NCI-H146 treated with DMSO at 0.1 percent for 48 hours (cell line): ENCODE measurements around the gene TNFRSF4.

Source experiments
- DNase-seq: peaks from one replicate; lab custom pipeline; 2025; ENCODE audit not compliant: unreplicated experiment; lab: John Stamatoyannopoulos, UW

Gene TNFRSF4

DNA sequence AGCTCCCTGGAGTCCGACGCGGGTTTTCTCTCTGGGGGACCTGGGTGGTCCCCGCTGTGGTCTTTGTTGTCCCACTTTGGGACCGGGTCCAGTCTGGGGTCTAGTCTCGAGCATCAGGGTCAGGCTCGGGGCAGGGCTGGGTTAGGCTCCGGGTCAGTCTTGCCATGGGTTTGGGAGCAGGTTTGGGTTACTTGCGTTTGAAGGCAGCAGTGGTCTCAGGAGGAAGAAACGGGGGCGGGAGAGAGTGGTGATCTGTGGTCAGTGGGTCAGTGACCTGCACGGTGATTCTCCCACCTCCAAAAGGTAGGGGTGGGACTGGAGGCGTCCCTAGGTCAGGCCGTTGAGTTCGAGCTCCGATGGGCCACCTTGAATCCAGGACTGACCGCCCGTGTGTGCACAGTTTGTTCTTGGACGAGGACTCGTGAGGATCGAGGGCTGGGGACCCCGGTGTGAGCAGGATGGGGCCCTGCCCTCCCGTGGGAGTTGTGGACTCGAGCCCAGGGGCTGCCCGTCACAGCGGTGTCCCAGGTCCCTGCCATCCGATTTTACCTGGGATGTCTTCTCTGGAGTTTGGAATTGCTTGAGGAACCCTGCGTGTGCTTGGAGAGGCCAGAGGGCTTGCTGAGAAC lies 20.3 kb upstream of the TNFRSF4 start:
- no peak for DNase-seq

- no peak for DNase-seq
These were observed 19.6 kb upstream of the TNFRSF4 start for GRCh38 chr1:1233567-1233892.

GRCh38 chr1:1232796-1233566 lies 19.0 kb upstream of the TNFRSF4 start:
- DNase-seq: no peak

- no peak for DNase-seq
These were observed 18.3 kb upstream of the TNFRSF4 start, which contains the start of gene B3GALT6 for GRCh38 chr1:1232208-1232795. TSS of gene B3GALT6 (plus strand) at chr1:1232237. CDS start at chr1:1232279, 42 bp downstream.

- DNase-seq: peak; percentile 71
These were observed 17.7 kb upstream of the TNFRSF4 start, which contains the start of gene SDF4 for GRCh38 chr1:1231400-1232207. TSS of gene SDF4 (minus strand) at chr1:1232001. CDS start at chr1:1228772, 3,229 bp downstream.

- no peak for DNase-seq
These were observed 16.9 kb upstream of the TNFRSF4 start for GRCh38 chr1:1230656-1231399.

- DNase-seq: no peak
These were observed 15.8 kb upstream of the TNFRSF4 start for GRCh38 chr1:1229770-1230169.

DNA sequence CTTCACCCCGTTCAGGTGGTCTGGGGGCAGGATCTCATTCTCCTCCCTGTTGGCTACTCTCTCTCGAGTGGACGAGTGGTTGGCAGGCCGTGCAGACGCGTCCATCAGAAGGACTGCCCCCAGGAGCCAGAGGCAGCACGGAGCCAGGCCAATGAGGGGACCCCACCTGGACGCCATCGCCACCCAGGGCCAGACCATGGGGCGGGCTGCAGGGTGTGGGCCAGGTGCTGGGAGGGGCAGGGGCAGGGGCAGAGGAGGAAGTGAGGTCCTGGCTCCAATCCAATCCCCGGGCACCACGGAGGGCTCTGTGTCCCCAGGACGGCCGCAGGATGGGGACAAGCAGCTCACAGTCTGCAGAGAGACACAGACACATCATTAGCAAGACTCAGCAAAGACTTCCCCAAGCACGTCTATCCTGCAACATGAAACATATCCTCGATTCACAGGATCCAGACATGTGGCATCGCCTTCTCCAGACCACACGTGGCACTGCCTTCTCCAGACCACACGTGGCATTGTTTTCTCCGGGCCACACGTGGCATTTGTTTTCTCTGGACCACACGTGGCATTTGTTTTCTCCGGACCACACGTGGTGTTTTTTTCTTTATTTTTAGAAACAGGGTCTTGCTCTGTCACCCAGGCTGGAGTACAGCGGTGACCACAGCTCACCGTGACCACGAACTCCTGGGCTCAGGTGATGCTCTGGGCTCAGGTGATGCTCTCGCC lies 14.8 kb upstream of the TNFRSF4 start:
- DNase-seq: no peak

- DNase-seq: no peak
These were observed 14.2 kb upstream of the TNFRSF4 start for GRCh38 chr1:1228187-1228586.

GRCh38 chr1:1227386-1227785 lies 13.4 kb upstream of the TNFRSF4 start:
- DNase-seq: no peak

GRCh38 chr1:1226566-1227362 lies 12.8 kb upstream of the TNFRSF4 start:
- no peak for DNase-seq

GRCh38 chr1:1225913-1226312 lies 12.0 kb upstream of the TNFRSF4 start:
- DNase-seq: no peak

DNA sequence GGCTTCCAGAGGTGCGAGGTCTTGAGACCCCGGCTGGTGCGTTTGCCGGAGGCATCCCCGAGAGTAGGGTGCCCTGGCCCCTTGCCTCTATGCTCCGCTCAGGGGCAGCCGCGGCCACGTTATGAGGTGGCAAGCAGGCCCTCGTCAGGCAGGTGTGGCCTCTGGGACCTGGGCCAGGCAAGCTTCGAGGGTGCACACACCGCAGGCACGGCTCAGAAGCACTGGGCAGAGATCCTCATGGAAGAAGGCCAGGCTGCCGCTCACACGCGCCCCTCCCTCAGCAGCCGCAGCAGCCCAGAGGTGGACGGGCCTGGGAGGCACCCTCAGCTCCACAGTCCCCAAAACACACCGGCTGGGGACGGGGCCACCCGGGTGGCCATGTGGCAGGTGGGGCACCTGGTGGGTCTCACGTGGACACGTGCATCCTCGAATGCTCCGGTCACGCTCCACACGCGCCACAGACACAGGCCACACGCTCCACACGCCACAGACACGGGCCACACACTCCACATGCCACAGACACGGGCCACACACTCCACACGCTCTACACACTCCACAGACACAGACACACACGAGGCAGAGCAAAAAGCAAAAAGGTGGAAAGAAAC lies 11.4 kb upstream of the TNFRSF4 start:
- DNase-seq: no peak

DNA sequence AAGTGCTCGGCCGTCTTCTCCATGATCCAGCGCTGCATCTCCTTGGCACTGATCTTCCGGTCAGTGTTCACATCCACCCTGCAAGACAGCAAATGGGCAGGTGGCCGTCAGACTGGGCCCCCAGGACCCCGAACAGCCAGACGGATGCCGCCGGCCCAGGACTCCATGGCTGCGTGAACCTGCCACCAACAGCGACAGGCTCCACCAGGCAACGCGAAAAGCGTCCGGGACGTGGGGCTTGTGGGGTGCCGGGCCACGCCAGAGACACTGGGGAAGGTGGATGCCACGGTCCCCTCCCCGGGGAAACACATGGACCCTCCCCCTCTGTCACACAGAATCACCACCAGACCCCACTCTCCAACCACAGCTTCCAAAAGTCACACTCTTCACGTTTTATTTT lies 9.9 kb upstream of the TNFRSF4 start:
- DNase-seq: no peak

GRCh38 chr1:1223321-1223720 lies 9.4 kb upstream of the TNFRSF4 start:
- no peak for DNase-seq

GRCh38 chr1:1222575-1223225 lies 8.7 kb upstream of the TNFRSF4 start:
- no peak for DNase-seq

- DNase-seq: no peak
These were observed 8.1 kb upstream of the TNFRSF4 start for GRCh38 chr1:1221887-1222574.

GRCh38 chr1:1220197-1220596 lies 6.2 kb upstream of the TNFRSF4 start:
- no peak for DNase-seq
